Subcutaneous adipose tissue (tissue), 4 donors: Measurements from ENCODE around the gene CADM2. TPM values are rescaled to one million over a fixed set of nuclear protein-coding genes. Genes with fewer than 3 reads are reported as not detected.

Source experiments
- total RNA-seq, 4 donors: library from RNA; depleted of rRNA; stranded (reverse); fragments of >200 nt; gene quantifications; one replicate each; pipeline ENCODE4 v1.1.0, GENCODE V29; 2016
- TF ChIP-seq, protein P1 (sequence below): fragments of 450-650 bp; IDR thresholded peaks from one replicate; pipeline ENCODE4 v1.5.1; 2016; ENCODE audit warnings: low read depth, mild to moderate bottlenecking, control low read depth, antibody characterized with exemption, moderate library complexity

Gene CADM2
- total RNA-seq, 4 donors from 2014 or later: 1.0 to 19.8 (median 4.4) TPM

DNA sequence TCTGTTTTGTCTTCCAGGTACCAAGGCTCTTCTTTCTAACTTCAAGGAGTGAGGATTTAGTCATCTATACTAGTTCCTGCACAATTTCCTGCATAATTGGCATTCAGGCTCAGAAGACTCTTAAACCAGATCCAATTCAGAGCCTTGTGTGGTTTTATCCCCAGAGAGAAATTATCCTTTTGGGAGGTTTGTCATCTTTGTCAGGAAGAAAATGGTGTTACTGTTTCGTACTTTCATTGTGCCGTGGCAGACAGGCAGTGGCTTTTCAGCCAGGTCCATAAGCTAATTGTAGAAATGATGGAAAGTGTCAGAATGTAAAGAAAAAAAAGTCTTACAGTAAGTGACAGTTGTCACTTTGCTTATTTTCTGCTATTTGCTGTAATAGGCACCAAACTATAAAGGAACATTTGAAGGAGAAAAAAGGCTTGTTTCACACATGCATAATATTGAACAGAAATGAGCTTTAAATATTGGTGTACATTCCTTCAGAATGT lies 82.8 kb downstream of the CADM2 start:
- TF ChIP-seq, protein P1, sequence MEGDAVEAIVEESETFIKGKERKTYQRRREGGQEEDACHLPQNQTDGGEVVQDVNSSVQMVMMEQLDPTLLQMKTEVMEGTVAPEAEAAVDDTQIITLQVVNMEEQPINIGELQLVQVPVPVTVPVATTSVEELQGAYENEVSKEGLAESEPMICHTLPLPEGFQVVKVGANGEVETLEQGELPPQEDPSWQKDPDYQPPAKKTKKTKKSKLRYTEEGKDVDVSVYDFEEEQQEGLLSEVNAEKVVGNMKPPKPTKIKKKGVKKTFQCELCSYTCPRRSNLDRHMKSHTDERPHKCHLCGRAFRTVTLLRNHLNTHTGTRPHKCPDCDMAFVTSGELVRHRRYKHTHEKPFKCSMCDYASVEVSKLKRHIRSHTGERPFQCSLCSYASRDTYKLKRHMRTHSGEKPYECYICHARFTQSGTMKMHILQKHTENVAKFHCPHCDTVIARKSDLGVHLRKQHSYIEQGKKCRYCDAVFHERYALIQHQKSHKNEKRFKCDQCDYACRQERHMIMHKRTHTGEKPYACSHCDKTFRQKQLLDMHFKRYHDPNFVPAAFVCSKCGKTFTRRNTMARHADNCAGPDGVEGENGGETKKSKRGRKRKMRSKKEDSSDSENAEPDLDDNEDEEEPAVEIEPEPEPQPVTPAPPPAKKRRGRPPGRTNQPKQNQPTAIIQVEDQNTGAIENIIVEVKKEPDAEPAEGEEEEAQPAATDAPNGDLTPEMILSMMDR: no peak

DNA sequence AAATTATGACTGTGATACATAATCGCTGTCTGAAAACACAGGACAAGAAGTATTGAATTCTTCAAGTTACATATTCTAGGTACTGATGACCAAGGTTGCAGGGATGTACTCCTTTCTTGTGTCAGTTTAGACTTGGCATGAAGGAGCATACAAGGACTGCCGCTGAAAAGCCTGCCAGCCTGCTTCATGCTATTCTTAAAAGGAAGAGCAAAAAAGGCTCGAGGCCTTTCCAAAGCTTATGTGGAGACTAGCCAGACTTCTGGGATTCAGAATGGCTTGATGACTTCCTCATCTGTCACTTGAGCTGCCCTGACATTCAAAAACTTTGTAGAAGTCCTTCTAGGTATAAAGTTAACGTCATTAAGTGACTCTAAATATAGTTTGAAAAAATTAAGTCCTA lies 92.0 kb downstream of the CADM2 start:
- TF ChIP-seq, protein P1: no peak

DNA sequence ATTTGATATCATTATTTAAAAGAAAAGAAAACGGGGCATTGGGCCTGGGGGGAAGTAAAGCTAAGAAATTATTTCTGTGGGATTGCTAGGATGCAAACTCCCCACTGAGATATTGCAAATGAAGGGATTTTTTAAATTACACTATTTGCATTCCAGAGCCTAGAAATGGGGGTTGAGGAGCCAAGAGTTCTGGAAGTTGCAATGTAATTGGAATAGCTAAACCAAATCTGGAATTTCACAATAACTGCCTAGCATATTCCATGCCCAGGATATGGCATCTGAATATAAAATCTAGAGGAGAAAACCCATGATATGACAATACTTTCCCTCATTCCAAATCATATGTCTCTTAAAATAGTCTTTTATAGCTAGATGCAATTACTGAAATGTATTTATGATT lies 93.0 kb downstream of the CADM2 start:
- TF ChIP-seq, protein P1: no peak

DNA sequence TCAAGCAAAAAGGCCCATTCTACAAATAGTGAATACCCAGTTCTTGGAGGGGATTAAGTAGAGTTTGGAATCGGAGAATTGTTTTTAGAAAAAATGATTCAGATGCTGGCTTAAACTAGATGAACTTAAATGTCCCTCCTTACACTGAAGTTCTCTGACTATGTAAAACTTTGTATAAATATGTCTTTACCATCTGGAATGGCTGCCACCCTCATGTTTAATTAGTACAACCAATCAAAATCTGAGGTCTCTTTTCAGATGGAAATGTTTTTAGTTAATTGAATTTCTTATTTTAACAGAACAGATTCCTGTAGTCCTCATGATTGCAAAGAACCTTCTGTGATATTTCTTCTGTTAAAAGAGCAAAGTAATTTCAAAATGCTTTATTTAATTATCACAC lies 94.8 kb downstream of the CADM2 start:
- TF ChIP-seq, protein P1: no peak

DNA sequence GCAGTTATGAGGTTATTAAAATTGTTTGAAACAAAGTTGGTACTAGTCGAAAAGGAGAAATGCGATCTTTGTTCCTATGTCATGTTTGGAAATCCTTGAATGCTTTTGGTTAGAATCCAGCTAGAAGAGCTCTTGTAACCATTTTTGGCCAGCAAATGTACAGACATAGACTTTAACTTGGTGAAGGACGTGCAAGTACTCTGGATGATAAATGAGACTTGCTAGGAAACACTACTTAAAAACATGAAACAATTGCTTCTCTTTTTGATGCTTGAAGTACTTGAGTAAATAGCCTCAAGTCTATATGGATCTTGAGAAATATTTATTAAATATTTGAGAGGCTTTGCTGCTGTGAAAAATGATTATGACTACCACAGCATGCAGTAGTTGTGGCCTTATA lies 95.8 kb downstream of the CADM2 start:
- TF ChIP-seq, protein P1: no peak

DNA sequence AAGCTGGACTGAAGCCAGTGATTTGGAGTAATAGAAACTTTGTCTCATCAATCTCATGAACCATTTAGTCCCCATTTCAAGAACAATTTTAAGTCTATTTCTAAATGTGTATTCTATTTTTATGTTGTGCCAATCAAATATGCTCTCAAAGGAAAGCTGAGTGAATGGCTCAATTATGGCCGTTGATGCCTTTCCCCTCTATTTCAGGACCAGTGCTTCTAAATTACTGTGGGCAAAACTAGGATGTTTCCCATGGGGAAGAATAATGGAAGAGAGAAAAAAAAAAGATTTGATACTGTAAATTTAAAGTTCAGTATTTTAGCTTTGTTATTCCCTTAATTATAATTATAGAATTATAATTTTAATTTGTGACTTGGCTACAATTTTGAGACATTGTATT lies 110.1 kb downstream of the CADM2 start:
- TF ChIP-seq, protein P1: no peak

DNA sequence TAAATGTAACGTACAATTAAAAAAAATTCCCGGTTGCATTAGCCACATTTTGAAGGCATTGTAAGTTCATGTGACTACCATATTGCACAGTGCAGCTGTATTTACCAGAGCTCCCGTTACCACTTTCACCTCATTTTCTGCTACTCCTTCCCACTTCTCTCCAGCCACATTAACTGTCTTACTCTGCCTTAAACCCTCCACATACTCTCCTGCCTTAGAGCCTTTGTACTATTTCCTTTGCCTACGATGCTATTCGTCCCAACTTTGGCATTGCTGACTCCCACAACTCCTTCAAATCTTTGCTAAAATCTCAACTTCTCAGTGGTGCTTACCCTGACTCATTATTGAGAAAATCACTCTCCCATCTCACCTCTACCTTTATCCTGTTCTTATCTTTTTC lies 115.2 kb downstream of the CADM2 start:
- TF ChIP-seq, protein P1: no peak
